SU-DHL-6 (cell line): ENCODE results near the gene TP53TG5.

ENCODE experiments used
- H2AFZ ChIP-seq: fragments of 200-600 bp; sonication (generic); 2 replicates; pipeline ENCODE4 v1.6.1; 2014; ENCODE audit warnings: low read depth, mild to moderate bottlenecking, moderate library complexity, mixed read lengths, antibody characterized with exemption, low read length; ENCODE audit not compliant: severe bottlenecking
- H3F3A ChIP-seq: fragments of 200-600 bp; shearing (Covaris generic); 2 replicates; pipeline ENCODE4 v1.6.0; 2016; ENCODE audit warnings: antibody characterized with exemption, mild to moderate bottlenecking; ENCODE audit not compliant: insufficient read depth
- H3K27ac ChIP-seq: fragments of 200-600 bp; sonication (generic); 2 replicates; pipeline ENCODE4 v1.5.1; 2016; ENCODE audit warnings: low read depth, mild to moderate bottlenecking, low read length, moderate library complexity, mixed read lengths
- H3K27me3 ChIP-seq: fragments of 200-600 bp; sonication (generic), shearing (Covaris generic); 2 replicates; pipeline ENCODE4 v1.6.0; 2014; ENCODE audit warnings: mild to moderate bottlenecking, low read length
- H3K36me3 ChIP-seq: fragments of 200-600 bp; sonication (generic); 2 replicates; pipeline ENCODE4 v1.6.1; 2014; ENCODE audit warnings: mild to moderate bottlenecking, low read length, mixed read lengths
- H3K4me2 ChIP-seq: fragments of 300-600, 200-600 bp; shearing (Covaris generic), sonication (generic); 2 replicates; pipeline ENCODE4 v1.6.0; 2014; ENCODE audit warnings: low read length, low read depth, mild to moderate bottlenecking; ENCODE audit not compliant: poor library complexity, severe bottlenecking
- H3K4me3 ChIP-seq: fragments of 200-600 bp; sonication (generic); 2 replicates; pipeline ENCODE4 v1.5.1; 2014; ENCODE audit warnings: antibody characterized with exemption, low read length, mild to moderate bottlenecking, mixed read lengths; ENCODE audit not compliant: insufficient read depth, poor library complexity, severe bottlenecking
- H3K79me2 ChIP-seq: fragments of 200-600 bp; sonication (generic); 2 replicates; pipeline ENCODE4 v1.6.1; 2014; ENCODE audit warnings: mild to moderate bottlenecking, low read length, moderate library complexity; ENCODE audit not compliant: insufficient read depth
- H3K9ac ChIP-seq: fragments of 200-600 bp; sonication (generic); 2 replicates; pipeline ENCODE4 v1.7.0; 2014; ENCODE audit warnings: mild to moderate bottlenecking, low read length
- H3K9me2 ChIP-seq: fragments of 200-600 bp; sonication (generic); replicated peaks from 2 replicates; pipeline ENCODE4 v1.6.1; 2014; ENCODE audit warnings: low read length; ENCODE audit not compliant: insufficient read depth
- H3K9me3 ChIP-seq: fragments of 200-600 bp; sonication (generic); 2 replicates; pipeline ENCODE4 v1.6.1; 2014; ENCODE audit warnings: low read length, mixed read lengths; ENCODE audit not compliant: insufficient read depth
- H4K20me1 ChIP-seq: fragments of 200-600 bp; sonication (generic); 2 replicates; pipeline ENCODE4 v1.6.1; 2014; ENCODE audit warnings: low read depth, mild to moderate bottlenecking, antibody characterized with exemption, low read length, moderate library complexity, mixed read lengths
- CTCF ChIP-seq: fragments of 200-600 bp; sonication (generic); IDR thresholded peaks from one replicate; pipeline ENCODE4 v1.5.1; 2017; ENCODE audit warnings: antibody characterized with exemption, mild to moderate bottlenecking, low read length, moderate library complexity; ENCODE audit not compliant: insufficient read depth, poor library complexity, severe bottlenecking
- EZH2phosphoT487 ChIP-seq: fragments of 200-600 bp; sonication (generic), shearing (Covaris generic); conservative IDR thresholded peaks from 2 replicates; pipeline ENCODE4 v1.6.1; 2018; ENCODE audit warnings: mild to moderate bottlenecking, antibody characterized with exemption, low read length, moderate library complexity, mixed read lengths

TP53TG5 gene

GRCh38 chr20:45407067-45407745 lies 29.1 kb upstream of the TP53TG5 start:
- no peak overlapping the region for H3K27ac ChIP-seq
- H3K9me3 ChIP-seq: no peaks in the 10 kb centered on the region
- no peak overlapping the region for H3K9ac ChIP-seq
- H3K79me2 ChIP-seq: no peaks in the 10 kb centered on the region
- no peak overlapping the region for H3K4me2 ChIP-seq
- no peaks in the 10 kb centered on the region for H3K36me3 ChIP-seq
- H3K4me3 ChIP-seq: no peak overlapping the region
- H3F3A ChIP-seq: no peaks in the 10 kb centered on the region
- H4K20me1 ChIP-seq: no peaks in the 10 kb centered on the region
- H3K9me2 ChIP-seq: no peaks in the 10 kb centered on the region
- H3K27me3 ChIP-seq: no peaks in the 10 kb centered on the region; the same call in 1 of the 2 replicates
- TF ChIP-seq EZH2phosphoT487 (no peak), CTCF (no peak)
- no peak overlapping the region for H2AFZ ChIP-seq

DNA sequence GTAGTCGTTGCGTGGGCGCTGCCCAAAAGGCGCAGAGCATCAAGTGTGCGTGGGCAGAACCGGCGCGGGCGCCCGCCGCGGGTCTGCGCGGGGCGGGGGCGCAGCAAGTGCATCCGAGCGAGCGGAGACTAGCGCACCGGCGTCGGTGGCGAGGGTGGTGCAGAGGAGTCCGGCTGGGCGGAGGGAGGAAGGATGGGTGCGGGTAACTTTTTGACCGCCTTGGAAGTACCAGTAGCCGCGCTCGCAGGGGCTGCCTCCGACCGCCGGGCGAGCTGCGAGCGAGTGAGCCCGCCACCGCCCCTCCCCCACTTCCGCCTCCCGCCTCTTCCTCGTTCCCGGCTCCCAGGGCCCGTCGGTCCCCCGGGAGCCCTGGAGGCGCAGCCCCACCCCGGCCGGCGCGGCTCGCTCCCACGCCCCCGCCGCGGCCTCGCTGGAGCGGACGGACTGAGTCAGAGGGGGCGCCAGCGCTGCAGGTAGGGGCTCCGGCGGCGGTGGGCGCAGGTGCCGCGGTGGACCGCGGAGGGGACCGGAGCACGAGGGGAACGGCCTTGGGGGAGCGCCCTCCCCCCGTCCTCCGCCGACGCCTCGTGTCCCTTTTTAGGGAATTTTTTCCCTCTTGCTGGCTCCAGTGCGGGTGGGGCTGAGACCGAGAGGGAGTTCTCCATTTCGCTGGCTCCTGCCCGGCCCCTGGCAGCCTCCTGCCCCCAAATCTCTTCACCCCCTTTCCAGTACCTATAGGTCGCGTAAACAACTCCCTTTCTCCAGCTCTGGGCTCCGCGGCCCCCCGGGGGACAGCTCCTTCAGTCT lies 28.3 kb upstream of the TP53TG5 start:
- H3F3A ChIP-seq: no peaks in the 10 kb centered on the region
- peak overlapping the region; percentile 35 for H3K9ac ChIP-seq
- peak overlapping the region; percentile 41 for H3K4me3 ChIP-seq
- H3K4me2 ChIP-seq: peak overlapping the region; percentile 48
- no peaks in the 10 kb centered on the region for H3K36me3 ChIP-seq
- H4K20me1 ChIP-seq: no peaks in the 10 kb centered on the region
- TF ChIP-seq EZH2phosphoT487: no peak
- no peak for TF ChIP-seq CTCF
- no peak overlapping the region for H3K27ac ChIP-seq
- no peaks in the 10 kb centered on the region for H3K9me2 ChIP-seq
- peaks cover 2% of the 10 kb centered on the region; the same call in 1 of the 2 replicates for H3K9me3 ChIP-seq
- no peaks in the 10 kb centered on the region; the same call in 1 of the 2 replicates for H3K27me3 ChIP-seq
- peak overlapping the region; percentile 9 for H2AFZ ChIP-seq
- H3K79me2 ChIP-seq: no peaks in the 10 kb centered on the region

GRCh38 chr20:45405571-45406259 lies 27.6 kb upstream of the TP53TG5 start:
- no peak overlapping the region for H3K27ac ChIP-seq
- TF ChIP-seq CTCF (no peak), EZH2phosphoT487 (0 out of 2 replicates have a peak, but pooled peaks have one; percentile 58)
- no peaks in the 10 kb centered on the region for H4K20me1 ChIP-seq
- H3K4me3 ChIP-seq: peak overlapping the region; percentile 41
- no peaks in the 10 kb centered on the region for H3K36me3 ChIP-seq
- H3K27me3 ChIP-seq: no peaks in the 10 kb centered on the region; the same call in 1 of the 2 replicates
- no peaks in the 10 kb centered on the region for H3F3A ChIP-seq
- peak overlapping the region; percentile 9 for H2AFZ ChIP-seq
- peaks cover 10% of the 10 kb centered on the region; the same call in 1 of the 2 replicates for H3K9me3 ChIP-seq
- no peaks in the 10 kb centered on the region for H3K9me2 ChIP-seq
- H3K79me2 ChIP-seq: no peaks in the 10 kb centered on the region
- H3K4me2 ChIP-seq: peak overlapping the region; percentile 48
- peak overlapping the region; percentile 35 for H3K9ac ChIP-seq
